Hematopoietic multipotent progenitor cell (in vitro differentiated cells): Measurements from ENCODE around the gene SCARF1. TPM values are rescaled to one million over a fixed set of nuclear protein-coding genes. Genes with fewer than 3 reads are reported as not detected.

Source experiments
- DNase-seq, 3 donors: peaks; one replicate each; pipeline ENCODE4 v3.0.0-alpha.2; 2011 to 2015; ENCODE audit warnings: low read depth in 2 of 3, low spot score in 2 of 3
- small RNA-seq: library from RNA; depleted of rRNA; stranded (forward); fragments of <200 nt; gene quantifications from one replicate; pipeline ENCODE3, GENCODE V24; 2012
- total RNA-seq: library from RNA; depleted of rRNA; stranded (reverse); fragments of >200 nt; gene quantifications from one replicate; pipeline ENCODE4 v1.2.3, GENCODE V29; 2012

Gene SCARF1
- total RNA-seq, 1 donor = 60.3 TPM

DNA sequence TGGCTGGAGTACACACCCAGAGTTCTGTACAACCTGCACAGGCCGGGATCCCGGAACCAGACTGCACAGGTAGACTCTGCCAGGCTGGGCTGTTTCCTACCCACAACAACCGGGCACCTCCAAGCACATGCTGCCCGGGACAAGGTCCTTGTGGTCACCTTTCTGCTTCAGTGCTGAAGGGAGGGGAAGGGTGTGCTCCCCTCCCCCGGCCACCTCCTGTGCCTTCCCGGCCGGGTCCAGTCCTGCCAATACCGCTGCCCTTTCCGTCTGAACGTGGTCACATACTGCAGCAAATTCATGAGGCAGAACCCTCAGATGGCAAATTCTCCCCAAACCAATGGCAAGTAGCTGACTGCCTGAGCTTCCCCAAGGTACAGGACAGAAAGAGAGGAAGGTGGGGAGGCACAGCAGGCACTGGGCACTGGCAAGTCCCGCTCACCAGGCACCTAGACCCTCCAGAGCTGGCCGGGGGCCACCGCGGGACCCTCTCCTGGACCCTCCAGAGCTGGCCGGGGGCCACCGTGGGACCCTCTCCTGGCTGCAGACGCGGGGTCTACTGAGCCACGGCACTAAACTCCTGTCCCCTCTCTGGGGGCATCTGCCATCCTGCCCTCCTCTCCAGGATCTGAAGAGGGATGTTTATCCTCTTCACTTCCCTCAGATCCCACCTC, 39.7 kb downstream of the SCARF1 start:
- no peak for DNase-seq

DNA sequence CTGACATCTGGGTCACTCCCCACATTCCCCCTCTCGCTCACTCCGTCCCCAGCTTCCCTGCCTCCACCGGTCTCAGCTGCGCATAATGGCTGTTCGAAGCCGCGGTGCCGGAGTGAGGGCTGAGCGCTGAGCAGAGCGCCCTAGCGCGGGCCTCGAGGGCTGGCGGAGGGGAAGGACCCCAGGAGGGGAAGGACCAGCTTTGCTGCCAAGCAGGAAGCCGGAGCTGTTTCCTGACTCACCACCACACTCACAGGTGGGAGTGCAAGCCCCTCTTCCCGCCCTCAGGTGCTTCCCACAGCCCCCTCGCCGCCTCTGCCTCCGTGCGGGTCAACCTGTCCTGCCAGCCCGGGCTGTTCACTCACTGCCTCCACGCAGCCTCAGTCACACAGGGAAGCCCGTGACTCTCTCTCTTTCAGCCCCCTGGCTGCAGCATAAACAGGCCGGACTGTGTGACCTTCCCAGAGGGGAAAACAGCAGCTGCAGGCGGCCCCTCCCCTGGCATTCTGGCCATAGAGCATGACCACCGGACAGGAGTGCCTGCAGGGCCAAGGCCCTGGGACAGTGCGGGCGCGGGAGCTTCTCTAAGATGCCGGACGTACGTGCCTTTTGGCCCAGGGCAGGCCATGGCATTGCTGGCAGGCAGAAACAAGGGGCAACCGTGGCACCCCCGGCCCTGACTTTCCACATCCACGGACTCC, 40.6 kb downstream of the SCARF1 start:
- peak in 2 of 3 donors; percentile 40 to 46 for DNase-seq

DNA sequence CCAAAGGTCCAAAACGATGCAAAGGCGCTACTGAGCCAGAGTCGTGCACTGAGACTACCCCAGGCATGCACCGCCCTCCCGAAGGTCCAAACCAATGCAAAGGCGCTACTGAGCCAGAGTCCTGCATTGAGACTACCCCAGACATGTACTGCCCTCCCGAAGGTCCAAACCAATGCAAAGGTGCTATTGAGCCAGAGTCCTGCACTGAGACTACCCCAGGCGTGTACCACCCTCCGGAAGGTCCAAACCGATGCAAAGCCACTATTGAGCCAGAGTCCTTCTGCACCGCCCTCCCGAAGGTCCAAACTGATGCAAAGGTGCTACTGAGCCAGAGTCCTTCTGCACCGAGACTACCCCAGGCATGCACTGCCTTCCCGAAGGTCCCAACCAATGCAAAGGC, 44.0 kb downstream of the SCARF1 start:
- no peak for DNase-seq

DNA sequence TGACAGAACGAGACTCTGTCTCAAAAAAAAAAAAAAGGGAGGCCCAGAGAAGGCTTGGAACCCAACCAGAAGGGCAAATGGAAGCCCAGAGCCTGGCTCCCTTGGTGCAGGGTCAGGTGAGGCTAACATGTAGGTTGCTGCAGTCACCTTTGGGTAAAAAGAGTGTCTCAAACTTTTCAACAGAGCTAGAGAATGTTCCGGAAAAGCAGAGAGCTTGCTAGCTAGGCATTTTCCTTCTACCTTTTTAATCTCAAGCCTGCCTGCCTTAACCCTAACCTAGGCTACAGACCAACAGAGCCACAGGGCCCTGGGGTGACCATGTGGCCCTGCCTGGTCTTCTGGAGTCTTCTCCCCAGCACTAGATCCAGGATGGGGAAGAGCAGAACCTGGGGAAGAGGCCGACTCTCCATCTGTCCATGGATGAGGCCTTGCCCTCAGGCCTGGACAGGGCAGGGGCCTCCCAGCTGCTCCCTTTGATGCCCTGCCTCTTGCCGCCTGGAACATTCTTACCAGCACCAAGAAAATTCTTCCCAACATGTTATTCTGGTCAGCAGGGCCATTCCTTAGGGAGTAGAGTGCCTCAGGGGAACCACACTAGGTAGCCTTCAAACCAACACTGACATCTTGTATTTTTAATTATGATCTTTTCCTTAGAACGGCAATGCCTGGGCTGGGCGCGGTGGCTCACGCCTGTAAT, 47.0 kb downstream of the SCARF1 start:
- no peak for DNase-seq

DNA sequence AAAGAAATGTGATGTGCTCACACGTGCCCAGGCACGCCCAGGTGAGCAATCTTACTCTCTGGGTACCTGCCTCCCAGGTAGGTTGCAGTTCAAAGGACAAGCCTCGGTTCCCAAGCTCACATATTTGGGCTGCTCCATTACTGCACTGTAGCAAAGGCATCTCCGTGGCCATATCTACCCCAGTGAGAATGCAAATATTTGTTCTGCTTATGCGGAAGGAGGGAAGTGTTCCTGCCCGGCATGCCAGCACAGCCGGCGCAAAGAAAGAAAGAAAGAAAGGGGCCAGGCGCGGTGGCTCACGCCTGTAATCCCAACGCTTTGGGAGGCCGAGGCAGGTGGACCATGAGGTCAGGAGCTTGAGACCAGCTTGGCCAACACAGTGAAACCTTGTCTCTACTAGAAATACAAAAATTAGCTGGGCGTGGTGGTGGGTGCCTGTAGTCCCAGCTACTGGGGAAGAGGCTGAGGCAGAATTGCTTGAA, 47.6 kb downstream of the SCARF1 start:
- DNase-seq = no peak

DNA sequence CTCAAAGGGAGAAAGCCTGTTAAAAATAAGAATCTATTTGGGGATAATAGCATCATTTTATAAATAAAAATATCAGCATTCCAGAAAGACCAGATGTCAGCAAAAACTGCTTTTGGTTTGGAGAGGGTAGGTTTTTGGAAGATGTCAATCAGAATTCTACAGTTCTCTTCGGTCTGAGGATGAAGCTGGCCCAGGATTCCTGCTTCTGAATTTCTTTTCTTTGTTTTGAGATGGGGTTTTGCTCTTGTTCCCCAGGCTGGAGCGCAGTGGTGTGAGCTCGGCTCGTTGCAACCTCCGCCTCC, 52.0 kb downstream of the SCARF1 start:
- no peak for DNase-seq

DNA sequence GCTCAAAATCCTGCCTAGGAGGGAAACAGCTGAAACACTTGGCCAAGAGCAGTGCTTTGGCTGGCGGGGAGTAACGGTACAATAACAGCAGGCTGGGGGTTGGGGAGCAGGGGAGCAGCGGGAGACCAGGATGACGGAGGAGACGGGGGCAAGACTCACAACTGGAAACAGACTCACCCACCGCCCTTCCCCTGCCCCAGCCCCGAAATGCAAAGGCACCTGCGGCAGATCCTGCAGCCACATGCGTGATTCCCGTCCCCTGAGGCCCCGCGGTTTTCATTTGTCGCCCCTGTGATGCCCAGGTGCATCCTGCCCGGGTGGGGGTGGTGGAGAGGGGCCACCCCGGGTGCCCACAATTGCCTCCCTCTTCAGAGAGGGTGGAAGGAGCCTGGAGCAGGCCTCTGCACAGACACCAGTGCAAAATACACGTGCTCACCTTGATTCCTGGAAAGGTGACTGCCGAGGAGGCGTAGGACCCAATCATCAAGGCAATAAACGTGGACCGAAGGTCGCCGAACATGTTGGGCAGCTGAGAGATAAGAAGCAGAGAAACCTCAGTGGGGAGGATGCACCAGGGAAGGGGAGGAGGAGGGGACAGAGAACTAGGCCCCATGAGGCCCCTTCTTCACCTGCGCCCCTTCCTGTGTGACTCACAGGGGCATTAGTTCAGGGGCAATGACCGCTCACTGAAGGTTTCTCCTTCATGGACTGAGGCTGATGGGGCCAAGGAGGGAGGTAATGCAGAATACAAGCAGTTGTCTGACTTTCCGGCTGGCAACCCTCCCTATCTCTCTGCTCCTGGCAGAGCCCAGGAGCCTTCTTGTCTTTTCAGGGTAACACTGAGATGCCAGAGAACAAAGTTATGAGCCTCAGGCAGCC, 52.5 kb downstream of the SCARF1 start:
- DNase-seq = peak in 2 of 3 donors; percentile 88 to 93

DNA sequence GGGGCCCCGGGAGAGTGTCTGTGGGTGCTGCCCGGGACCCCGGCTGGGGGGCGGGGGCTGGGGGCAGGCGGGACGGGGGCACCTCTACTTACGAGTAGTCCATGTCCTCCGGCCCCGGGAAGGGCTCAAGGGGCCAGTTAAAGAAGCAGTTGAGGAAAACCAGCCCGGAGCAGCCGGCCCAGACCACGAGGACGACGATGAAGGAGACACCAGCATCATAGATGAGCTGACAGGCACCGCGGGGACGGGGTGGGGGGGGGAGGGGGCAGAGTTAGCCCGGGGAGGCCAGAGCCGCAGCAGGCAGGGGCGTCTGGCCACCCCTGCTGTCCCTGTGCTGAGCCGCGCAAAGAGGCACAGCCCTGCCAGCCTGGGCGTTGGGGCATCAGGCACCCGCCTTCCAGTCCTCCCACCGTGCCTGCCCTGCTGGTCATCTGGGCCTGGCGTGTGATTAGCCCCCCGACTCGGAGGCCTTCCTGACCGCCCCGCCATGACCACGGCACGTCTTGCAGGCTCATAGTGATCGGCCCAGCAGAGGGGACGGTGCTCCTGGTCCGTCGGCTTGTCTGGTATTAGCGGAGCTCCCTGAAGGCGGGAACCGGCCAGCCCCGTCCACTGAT, 54.0 kb downstream of the SCARF1 start:
- no peak for DNase-seq

DNA sequence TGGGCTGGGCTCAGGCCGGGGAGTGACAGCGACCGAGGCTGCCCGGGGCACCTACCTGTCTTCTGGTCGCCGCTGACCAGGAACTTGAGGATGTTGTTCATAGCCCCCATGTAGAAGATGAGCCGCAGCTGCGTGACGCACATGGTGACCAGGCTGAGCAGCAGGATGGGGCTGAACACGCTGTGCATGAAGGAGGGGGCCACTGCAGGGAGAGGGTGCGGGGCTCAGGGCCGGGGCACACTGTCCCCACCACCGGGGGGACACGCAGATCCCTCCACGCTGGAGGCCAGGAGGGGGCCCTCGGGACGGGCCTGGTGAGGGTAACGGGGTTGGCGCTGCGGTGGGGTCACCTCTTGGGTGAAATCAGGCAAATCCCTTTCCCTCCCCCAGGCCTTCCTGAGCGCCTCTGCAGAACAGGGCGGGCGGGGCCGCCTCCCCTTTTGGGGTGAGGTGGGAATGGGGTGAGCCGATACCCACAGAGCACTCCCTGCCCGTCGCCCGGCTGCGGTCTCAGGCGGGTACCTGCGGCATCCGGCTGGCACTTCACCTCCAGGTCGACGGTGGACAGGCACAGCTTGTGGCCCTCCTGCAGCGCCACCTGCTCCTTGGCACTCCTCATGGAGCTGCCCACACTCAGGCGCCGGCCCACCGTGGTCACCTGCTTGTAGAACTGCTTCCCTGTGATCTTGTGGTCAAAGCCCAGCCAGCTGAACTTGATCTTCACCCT, 54.6 kb downstream of the SCARF1 start:
- no peak for DNase-seq

DNA sequence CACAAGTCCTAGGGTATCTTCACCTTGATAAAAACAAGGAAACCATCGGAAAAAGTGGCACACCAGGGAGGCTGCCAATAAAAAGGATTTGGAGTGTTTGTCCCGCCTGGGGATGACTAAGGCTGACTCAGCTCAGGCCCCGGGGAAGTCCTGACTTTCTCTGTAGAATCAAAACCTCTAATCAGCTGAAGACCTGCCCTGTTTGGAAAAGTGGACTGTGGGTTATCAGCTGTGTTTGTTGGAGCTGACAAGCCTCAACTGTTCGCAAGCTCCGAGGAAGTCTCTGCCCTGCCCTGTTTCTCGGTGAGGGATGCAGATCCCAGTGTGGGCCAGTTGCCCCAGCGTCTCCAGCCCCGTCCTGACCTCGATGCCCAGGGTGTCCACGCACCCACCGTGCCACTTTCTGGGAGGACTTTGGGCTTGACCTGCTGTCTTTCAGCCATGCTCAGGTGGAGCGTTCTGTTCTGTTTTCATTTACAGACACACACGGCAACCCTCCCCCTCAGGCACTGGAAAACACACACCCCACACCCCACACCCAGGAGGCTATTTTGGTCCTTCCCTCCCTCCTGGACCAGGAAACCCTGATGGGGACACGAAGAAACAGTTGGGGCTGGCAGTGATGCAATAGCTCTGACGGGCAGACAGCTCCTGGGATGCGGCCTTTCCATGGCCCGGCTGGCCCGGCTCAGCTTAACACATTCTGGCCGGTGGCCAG, 55.3 kb downstream of the SCARF1 start:
- DNase-seq = peak in 2 of 3 donors; percentile 25 to 51

DNA sequence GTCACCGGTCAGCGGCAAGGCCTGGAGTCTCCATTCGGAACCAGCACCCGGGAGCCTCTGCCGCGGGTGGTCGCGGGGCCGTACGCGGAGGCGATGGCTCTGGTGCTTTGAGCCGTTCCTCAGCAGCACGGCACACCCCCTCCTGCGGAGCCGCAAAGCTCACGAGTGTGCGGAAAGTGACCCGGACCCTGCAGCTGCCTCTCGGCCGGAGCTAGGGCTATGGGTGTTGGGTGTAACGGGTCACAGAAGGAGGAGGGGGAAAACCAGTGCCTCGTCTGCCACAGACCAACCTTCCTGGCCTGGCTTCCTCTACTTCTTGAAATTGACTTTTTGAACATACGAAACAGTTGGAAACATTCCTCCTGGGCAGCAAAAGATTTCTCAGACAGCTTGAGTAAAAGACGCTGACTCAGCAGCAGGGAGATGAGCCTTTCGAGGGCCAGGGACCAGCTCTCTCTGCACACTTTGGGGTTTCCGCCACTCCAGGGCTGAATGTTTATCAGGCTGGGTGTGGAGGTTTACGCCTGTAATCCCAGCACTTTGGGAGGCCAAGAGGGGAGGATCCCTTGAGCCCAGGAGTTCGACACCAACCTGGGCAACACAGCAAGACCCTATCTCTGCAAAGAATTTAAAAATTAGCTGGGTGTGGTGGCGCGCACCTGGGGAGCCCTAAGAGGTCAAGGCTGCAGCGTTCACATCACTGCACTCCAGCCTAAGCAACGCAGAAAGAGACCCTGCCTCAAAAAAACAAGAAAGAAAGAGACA, 56.5 kb downstream of the SCARF1 start:
- peak in 1 of 3 donors; percentile 10 for DNase-seq

DNA sequence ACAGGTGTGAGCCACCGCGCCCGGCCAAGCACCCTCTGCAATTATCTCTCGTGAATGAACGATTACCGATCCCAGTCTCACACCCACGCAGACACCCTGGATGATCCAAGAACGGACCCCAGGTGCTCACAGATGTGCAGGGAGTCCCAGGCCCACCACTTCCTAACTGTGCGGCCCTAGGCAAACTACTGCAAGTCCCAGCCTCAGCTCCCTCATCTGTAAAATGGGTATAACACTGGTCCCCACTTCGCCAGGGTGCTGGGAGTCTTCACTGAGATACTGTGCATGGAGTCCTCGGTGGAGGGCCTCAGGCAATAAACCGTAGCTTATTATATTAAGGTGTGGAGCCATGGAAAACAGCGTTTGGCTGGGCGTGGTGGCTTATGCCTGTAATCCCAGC, 61.4 kb downstream of the SCARF1 start:
- no peak for DNase-seq

Small RNA genes within 50 kb of the gene (small RNA-seq; reads per million reads assigned to genes)
- not detected for gene RN7SL105P

Other genes starting within 250 kb of the SCARF1 start
- gene YWHAE, start 245.5 kb downstream of the SCARF1 start, total RNA-seq = 192 TPM
- gene CRK, start 189.5 kb downstream of the SCARF1 start, total RNA-seq = 24.5 TPM
- gene MYO1C, start 153.0 kb downstream of the SCARF1 start, total RNA-seq = 4.0 TPM
- 58.2 TPM for gene INPP5K, start 129.1 kb downstream of the SCARF1 start, total RNA-seq
- gene PITPNA, start 82.9 kb downstream of the SCARF1 start, total RNA-seq = 10.8 TPM
- gene SLC43A2, start 16.9 kb downstream of the SCARF1 start, total RNA-seq = 39.6 TPM
- gene RILP, start 4.1 kb upstream of the SCARF1 start, total RNA-seq = 18.9 TPM
- 241 TPM for gene PRPF8, start 39.1 kb upstream of the SCARF1 start, total RNA-seq
- gene TLCD2, start 64.6 kb upstream of the SCARF1 start, total RNA-seq = 0.54 TPM
- 59.0 TPM for gene WDR81, start 79.0 kb upstream of the SCARF1 start, total RNA-seq
- gene SERPINF2, start 97.1 kb upstream of the SCARF1 start, total RNA-seq = 4.6 TPM
- 1.1 TPM for gene SERPINF1, start 116.3 kb upstream of the SCARF1 start, total RNA-seq
- 14.8 TPM for gene SMYD4, start 184.2 kb upstream of the SCARF1 start, total RNA-seq
- gene RPA1, start 184.3 kb upstream of the SCARF1 start, total RNA-seq = 18.6 TPM